Osteocyte (in vitro differentiated cells): ENCODE data around the gene SPON1. TPM values are rescaled to one million over a fixed set of nuclear protein-coding genes. Genes with fewer than 3 reads are reported as not detected.

Experiments used
- DNase-seq: peaks from one replicate; pipeline ENCODE4 v3.0.0; 2021; ENCODE audit warnings: mixed read lengths; ENCODE audit not compliant: unreplicated experiment; ENCODE audit errors: extremely low spot score
- H3K27ac Mint-ChIP-seq: one replicate; pipeline ENCODE4 v1.8.0; 2021; ENCODE audit warnings: mild to moderate bottlenecking, mixed read lengths; ENCODE audit not compliant: unreplicated experiment
- H3K27me3 Mint-ChIP-seq: one replicate; pipeline ENCODE4 v1.8.0; 2021; ENCODE audit warnings: mixed read lengths; ENCODE audit not compliant: unreplicated experiment
- H3K36me3 Mint-ChIP-seq: one replicate; pipeline ENCODE4 v1.8.0; 2021; ENCODE audit warnings: mixed read lengths; ENCODE audit not compliant: unreplicated experiment
- H3K4me1 Mint-ChIP-seq: one replicate; pipeline ENCODE4 v1.8.0; 2021; ENCODE audit warnings: mixed read lengths; ENCODE audit not compliant: unreplicated experiment
- H3K4me3 Mint-ChIP-seq: one replicate; pipeline ENCODE4 v1.8.0; 2021; ENCODE audit warnings: mild to moderate bottlenecking, moderate library complexity, mixed read lengths; ENCODE audit not compliant: unreplicated experiment
- H3K9me3 Mint-ChIP-seq: one replicate; pipeline ENCODE4 v1.8.0; 2021; ENCODE audit warnings: mixed read lengths; ENCODE audit not compliant: unreplicated experiment
- total RNA-seq: library from RNA; stranded (reverse); gene quantifications from 2 replicates; pipeline ENCODE4 v1.2.1, GENCODE V29; 2021
- TF ChIP-seq, protein P1 (sequence below): fragments of 200-600 bp; sonication (generic); IDR thresholded peaks from 2 replicates; pipeline ENCODE4 v1.5.0; 2021; ENCODE audit warnings: antibody characterized with exemption, mild to moderate bottlenecking, moderate library complexity

SPON1 gene
- total RNA-seq, 1 donor from 2014 or later = 0.05 TPM

- Mint-ChIP-seq H3K27ac (no peak overlapping the region), H3K36me3 (no peaks in the 10 kb centered on the region), H3K27me3 (peaks cover 41% of the 10 kb centered on the region), H3K4me3 (no peak overlapping the region), H3K4me1 (no peaks in the 10 kb centered on the region), H3K9me3 (no peaks in the 10 kb centered on the region)
- TF ChIP-seq, protein P1, sequence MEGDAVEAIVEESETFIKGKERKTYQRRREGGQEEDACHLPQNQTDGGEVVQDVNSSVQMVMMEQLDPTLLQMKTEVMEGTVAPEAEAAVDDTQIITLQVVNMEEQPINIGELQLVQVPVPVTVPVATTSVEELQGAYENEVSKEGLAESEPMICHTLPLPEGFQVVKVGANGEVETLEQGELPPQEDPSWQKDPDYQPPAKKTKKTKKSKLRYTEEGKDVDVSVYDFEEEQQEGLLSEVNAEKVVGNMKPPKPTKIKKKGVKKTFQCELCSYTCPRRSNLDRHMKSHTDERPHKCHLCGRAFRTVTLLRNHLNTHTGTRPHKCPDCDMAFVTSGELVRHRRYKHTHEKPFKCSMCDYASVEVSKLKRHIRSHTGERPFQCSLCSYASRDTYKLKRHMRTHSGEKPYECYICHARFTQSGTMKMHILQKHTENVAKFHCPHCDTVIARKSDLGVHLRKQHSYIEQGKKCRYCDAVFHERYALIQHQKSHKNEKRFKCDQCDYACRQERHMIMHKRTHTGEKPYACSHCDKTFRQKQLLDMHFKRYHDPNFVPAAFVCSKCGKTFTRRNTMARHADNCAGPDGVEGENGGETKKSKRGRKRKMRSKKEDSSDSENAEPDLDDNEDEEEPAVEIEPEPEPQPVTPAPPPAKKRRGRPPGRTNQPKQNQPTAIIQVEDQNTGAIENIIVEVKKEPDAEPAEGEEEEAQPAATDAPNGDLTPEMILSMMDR = no peak
- DNase-seq = peak; percentile 36
Measured at GRCh38 chr11:14229472-14229871, 266.9 kb downstream of the SPON1 start.

- Mint-ChIP-seq H3K4me1 (no peaks in the 10 kb centered on the region), H3K9me3 (no peaks in the 10 kb centered on the region), H3K27me3 (peaks cover 39% of the 10 kb centered on the region), H3K36me3 (no peaks in the 10 kb centered on the region), H3K27ac (no peak overlapping the region), H3K4me3 (no peak overlapping the region)
- peak; percentile 59 for DNase-seq
- TF ChIP-seq, protein P1 = no peak
Measured at GRCh38 chr11:14230407-14230806, 267.9 kb downstream of the SPON1 start.

DNA sequence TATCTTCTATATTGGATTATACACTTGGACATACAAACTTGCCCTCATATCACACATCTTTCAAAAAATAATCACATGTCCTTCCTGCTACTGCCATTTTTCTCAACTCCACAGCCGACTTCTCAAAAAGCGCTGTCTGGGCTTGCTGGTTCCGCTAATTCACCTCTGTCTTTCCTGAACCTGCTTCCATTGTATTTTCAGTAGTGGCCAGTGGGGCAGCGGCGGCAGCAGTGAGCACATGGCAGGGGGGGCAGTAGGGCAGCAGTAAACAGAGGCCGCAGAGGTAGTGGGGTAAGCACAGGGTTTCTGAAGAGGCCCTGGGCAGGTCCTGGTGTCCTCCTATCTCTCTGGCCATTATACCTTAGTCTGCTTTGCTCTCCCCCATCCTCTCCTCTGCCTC, 270.1 kb downstream of the SPON1 start:
- Mint-ChIP-seq H3K4me3 (no peak overlapping the region), H3K27me3 (peaks cover 53% of the 10 kb centered on the region), H3K9me3 (no peaks in the 10 kb centered on the region), H3K4me1 (no peaks in the 10 kb centered on the region), H3K27ac (no peak overlapping the region), H3K36me3 (no peaks in the 10 kb centered on the region)
- DNase-seq = no peak
- TF ChIP-seq, protein P1 = peak; percentile 30

DNA sequence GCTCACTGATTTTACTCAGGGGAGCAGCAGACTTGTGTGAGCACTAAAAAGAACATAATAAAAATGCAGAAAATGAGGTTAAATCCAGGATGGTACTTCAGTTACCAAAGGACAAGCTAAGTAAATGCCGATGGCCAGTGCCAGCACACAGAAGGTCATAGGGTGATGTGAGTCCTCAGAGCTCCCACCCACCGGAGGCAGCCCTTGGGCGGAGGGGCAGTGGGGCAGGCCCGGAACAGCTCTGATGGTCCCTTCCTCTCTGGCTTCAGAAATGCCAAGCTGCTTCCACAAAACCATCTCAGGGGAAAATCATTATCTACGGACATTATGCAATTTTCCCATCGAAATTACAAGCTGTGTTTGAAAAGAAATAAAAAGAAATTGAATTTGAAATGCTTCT, 271.9 kb downstream of the SPON1 start:
- no peak for DNase-seq
- Mint-ChIP-seq H3K27ac (no peak overlapping the region), H3K9me3 (no peaks in the 10 kb centered on the region), H3K4me3 (no peak overlapping the region), H3K4me1 (no peaks in the 10 kb centered on the region), H3K27me3 (peaks cover 56% of the 10 kb centered on the region), H3K36me3 (no peaks in the 10 kb centered on the region)
- TF ChIP-seq, protein P1 = no peak

GRCh38 chr11:14235701-14236100, 273.2 kb downstream of the SPON1 start:
- Mint-ChIP-seq H3K4me1 (no peaks in the 10 kb centered on the region), H3K9me3 (no peaks in the 10 kb centered on the region), H3K27me3 (peaks cover 52% of the 10 kb centered on the region), H3K27ac (no peak overlapping the region), H3K36me3 (no peaks in the 10 kb centered on the region), H3K4me3 (no peak overlapping the region)
- TF ChIP-seq, protein P1 = no peak
- no peak for DNase-seq
